GM21786 (cell line): ENCODE results near the gene GEN1.

Experiments
- ATAC-seq: cut with Tn5 transposase; IDR thresholded peaks from one replicate; pipeline ENCODE4 v1.9.1; 2021; ENCODE audit not compliant: unreplicated experiment

The GEN1 gene

DNA sequence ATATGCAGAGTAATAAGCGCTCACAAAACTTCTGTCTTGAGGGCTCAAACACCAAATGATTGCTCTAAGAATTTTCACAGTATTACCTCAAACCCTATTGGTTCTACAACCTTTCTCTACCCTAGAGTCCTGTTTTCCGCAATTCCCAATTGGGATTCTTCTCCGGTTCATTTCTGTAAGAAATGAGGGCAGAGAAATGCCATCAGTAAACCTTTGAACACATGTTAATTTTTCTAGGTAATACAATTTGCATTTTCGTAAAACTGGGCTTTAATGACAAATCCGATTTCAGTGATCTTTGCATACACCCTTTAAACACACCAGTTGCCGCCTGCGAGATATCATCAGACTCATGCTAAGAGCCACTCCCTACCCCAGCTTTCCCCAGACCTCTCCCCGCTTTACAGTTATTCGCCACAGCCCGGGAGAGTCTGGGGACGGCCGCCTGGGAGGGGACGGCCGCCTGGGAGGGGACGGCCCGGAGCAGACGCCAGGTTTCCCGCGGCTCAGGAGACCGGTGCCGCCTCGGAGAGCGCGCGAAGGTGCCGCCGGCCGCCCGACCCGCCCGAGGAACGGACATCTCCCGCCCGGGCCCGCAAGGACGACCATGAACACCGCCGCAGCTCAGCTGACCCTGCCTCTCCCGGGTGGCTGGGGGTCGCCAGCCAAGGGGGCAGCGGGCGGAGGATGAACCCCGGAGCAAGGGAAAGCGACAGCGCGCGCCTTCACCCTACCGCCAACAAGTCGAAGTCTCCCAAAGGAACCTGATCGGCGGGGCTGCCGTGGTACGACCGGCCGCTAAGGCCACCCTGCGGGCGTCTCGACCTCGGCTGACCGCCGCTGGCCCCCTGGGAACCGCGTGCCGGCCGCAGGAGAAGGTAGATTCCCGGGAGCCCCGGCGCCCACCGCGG, 791 bp upstream of the GEN1 start:
- peak; percentile 28 for ATAC-seq

DNA sequence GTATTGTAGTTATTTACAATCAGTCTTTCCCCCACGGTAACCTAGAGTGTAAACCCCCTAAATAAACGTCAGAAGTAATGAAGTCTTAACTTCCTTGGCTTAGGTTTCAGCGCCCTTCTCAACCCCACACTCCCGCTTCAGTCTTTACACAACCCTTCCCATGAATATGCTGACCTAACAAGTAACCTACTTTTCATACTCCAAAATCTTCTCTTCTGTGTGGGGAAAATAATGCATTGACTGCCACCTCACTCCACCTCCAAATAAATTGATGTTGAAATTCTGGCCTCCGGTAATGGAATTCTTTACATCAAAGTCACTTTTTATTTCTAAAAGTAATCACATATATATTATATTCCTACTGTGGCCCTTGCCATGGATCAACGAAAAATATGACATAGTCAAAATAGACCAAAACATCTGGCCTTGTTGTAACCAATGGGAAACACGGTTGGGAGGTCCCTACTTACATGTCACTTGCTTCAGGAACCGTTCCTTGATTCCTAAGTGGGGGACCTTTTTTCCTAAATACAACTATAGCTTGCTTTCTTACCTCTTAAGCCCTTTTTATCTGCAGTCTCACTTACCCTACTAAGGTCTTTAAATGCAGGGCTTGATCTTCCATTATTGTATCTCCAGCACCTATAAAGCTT, 961 bp downstream of the GEN1 start:
- no peak for ATAC-seq

DNA sequence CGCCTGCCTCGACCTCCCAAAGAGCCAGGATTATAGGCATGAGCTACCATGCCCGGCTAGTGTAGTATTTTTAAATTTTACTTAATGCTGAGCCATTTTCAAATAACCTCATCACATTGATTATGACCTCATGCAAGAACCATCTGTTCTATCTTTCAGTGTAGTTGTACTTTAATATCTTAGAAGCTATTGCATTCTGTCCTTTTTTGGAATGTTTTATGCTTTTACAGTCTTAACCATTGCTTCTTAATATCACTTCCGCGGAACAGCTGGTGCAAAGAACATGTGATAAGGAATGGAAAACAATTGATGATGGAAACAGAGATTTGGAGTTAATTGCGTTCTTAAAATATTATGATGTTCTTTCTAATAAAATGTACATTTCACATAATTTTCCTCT, 2.7 kb downstream of the GEN1 start:
- ATAC-seq, result no peak

DNA sequence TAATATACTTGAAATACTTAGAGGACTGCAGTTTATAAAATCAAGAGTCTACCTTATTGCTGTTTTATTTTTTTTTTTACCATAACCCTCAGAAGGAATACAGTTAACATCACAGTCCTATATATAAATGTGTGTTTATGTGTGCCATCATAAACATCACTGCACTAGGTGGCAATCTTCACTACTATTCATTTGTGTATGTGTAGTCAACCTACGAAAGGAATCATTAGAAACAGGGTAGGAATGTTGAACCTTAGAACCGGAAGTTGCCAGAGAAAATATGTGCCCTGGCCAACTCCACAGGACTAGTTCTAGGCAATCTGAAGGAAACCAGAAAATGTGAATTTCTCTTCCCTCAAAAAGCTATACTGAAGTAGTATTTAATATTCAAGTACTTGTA, 3.4 kb downstream of the GEN1 start:
- no peak for ATAC-seq

DNA sequence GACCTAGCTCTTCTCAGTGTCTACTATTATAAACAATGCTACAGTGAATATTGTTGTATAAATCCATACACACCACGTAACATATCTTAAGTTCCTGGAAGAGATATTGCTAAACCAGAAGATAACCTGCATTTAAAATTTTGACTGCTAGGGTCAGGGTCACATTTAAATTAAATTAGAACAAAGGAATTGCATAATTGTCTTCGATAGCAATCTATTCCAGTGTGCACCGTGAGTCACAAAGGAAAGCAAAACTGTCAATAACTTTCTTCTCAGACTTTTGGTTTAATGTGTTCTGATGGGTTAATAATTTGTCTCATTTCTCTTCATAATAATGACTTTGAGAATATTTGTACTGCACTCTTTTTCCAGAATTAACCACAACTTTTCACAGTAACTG, 4.2 kb downstream of the GEN1 start:
- ATAC-seq, result no peak

DNA sequence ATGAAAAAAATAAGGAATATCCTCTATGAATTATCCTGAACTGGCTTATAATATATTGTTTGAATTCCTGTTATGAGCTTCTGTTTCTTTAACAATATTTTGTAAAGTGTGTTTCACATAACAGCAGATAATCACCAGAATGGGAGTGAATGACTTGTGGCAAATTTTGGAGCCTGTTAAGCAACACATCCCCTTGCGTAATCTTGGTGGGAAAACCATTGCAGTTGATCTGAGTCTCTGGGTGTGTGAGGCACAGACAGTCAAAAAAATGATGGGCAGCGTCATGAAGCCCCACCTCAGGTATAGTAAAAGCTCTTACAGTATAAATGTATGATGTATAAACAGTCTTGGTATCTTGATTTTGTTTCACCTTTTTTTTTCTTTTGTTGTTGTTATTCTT, 5.9 kb downstream of the GEN1 start:
- no peak for ATAC-seq

DNA sequence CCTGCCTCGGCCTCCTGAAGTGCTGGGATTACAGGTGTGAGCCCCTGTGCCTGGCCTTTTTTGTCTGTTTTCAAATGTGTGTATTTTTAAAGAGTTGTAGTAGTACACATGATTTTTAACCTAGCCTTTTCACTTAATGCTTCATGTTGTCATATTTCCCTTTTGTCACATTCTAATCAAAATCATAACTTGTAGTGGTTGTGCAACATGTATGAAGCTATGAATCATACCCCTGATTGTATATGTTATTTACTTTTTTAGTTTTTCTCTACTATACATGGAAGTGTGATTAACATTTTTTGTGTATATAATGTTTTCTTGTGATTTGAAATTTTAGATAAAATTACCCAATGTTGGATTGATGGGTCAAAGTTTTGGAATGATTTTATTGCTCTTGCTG, 8.5 kb downstream of the GEN1 start:
- ATAC-seq, result no peak

DNA sequence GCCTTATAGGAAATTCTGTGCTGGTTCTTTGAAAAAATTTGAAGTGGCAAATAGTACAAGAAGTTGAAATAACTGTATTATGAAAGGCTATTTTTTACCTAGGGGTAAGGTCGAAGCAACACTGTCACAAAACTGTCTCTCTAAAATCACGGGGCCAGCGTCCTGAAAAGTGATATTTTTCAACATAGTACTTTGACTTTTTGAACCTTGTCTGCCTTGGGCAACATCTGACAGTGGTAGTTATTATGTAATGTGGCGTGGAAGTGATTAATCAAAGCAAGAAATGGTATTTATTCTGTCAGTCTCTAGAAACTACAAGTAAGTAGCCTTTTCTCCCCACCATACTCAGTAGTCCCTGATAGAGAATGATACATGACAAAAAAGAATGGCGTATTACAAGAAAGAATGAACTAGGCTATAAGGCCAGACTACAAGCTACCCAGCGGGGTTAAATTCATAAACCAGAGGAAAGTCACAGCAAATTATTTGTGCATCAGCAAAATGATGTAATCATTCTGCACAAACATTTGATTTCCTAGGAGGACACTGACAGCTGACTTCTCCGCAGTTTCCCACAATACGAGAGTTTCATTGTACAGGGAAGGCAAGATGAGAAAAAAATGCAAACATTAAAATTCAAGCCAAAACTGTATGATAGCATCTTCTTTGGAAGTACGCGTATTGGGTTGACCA, 9.8 kb downstream of the GEN1 start:
- ATAC-seq, result no peak

DNA sequence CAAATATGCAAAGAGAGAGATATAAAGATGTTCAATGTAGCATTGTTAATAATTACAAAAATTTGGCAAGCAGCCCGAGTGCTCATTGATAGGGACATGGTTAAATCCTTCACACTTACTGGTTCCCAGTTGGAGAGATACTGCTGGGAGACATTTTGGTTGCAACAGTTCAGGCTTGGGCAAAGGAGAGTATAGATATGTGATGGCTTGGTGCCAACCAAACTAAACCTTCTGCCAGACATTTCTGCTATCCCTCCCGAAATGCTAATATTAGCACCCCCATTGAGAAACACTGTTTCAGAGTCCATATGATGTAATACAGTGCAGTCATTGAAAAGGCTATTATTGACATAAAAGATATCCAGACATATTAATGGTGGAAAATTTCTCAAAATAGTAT, 11.5 kb downstream of the GEN1 start:
- ATAC-seq, result no peak

DNA sequence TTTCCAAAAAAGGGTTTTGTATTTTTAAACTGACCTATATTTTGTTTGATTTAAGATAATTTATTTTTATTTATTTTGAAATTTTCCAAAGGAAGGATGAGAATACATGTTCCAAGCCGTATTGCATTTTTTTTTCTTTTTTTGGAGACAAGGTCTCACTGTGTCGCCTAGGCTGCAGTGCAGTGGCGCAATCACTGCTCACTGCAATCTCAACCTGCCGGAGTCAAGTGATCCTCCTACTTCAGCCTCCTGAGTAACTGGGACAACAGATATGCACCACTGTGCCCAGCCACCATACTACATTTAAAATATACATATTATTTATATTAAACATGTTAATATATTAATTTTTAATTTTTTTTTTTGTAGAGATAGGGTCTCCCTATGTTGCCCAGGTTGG, 15.0 kb downstream of the GEN1 start:
- no peak for ATAC-seq

DNA sequence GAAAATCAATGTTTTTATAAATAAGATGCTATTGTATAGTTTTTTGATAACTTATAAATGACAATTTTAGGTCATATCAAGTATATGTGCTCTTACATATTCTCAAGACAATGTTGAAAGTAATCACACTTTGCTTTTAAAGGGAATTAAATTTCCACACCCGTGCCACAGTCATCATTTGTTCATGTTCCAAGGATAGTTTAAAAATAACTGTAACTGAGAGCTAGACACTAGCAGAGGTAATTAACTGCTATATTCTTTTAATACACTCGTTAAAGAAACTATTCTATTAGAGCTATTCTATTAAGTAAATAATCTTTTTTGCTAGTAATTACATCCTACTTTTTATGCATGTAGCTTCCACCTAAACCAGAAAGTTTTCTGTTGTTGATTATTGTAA, 18.0 kb downstream of the GEN1 start:
- ATAC-seq, result no peak

DNA sequence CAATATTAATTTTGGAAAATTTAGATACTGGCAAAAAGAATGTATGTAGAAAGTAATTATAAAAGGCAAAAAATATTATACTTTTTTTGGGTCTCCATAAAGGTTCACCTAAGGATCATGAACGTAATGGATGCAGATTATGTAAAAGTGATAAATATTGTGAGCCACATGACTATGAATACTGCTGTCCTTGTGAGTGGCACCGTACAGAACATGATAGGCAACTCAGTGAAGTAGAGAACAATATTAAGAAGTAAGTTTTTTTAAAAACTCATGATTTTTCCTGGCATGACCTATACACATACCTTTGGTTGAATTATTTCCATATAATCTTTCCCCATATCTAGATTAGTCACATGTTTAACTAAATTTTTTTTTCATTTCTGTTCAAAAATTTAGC, 18.6 kb downstream of the GEN1 start:
- no peak for ATAC-seq

DNA sequence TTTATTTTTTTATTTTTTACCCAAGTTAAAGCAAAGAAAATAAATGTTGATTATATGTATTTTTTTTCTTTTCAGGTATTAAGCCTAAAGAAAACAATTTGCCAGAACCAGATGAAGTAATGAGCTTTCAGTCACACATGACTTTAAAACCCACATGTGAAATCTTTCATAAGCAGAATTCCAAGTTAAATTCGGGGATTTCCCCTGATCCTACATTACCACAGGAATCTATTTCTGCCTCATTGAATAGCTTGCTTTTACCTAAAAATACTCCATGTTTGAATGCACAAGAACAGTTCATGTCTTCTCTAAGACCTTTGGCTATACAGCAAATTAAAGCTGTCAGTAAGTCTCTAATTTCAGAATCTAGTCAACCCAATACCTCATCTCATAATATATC, 26.6 kb downstream of the GEN1 start:
- no peak for ATAC-seq

DNA sequence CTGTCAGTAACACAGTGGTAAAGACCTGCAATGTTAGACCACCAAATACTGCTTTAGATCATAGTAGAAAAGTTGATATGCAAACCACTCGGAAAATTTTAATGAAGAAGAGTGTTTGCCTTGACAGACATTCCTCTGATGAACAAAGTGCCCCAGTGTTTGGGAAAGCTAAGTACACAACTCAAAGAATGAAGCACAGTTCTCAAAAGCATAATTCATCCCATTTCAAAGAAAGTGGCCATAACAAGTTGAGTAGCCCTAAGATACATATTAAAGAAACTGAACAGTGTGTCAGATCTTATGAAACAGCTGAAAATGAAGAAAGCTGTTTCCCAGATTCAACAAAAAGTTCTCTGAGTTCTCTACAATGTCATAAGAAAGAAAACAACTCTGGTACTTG, 27.5 kb downstream of the GEN1 start:
- no peak for ATAC-seq

DNA sequence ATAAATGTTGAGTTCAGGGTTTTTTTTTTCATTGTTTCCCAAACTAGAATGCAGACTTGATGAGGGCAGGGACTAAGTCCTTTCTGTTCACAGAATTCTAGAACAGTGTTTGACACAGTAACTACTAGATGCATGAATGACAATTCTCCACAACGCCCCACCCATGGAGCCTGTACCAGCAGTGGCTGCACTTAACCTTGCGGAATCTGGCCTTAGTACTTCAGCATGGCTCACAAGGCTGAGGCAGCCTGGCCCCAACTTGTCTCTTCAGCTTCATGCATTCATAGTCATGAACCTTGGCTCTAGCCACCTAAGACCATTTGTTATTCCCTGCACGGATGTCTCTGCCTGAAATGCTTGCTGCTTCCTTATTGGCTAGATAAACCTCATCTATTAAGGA, 32.8 kb downstream of the GEN1 start:
- ATAC-seq, result no peak

DNA sequence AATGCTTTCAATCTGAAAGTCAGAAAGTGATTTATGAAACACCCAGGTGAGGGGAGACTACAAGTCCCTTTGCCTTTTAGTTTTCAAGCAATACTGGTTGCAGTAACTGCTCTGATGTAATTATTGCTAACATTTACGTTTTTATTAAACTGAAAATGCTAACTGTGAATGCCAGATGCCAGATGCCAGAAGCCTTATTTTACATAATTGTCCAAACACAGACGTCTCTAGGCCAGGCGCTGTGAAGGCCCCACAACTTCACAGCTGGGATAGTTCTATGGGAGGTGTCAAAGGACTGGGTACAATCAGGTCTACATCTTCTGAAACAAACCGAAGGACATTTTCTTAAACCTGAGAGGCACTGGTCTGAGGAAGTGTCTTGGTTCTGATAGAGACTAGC, 34.8 kb downstream of the GEN1 start:
- no peak for ATAC-seq

DNA sequence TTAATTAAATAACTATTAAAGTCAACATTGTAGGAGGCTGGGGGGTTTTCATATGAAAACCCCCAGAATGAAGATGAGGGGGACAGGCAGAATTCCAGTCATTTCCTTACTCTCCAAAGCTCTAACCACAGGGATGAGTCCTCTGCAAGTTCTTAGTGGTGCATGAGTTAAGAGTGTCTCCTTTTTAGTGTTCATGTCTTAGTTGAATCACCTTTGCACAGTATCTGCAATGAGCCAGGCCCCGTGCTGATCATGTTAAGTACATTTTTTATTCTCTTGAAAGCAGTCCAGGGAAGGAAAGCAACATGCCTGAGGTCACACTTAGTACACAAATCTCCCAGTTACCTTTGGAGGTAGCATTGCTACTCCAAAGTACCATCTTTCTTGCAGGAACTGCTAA, 36.6 kb downstream of the GEN1 start:
- no peak for ATAC-seq

DNA sequence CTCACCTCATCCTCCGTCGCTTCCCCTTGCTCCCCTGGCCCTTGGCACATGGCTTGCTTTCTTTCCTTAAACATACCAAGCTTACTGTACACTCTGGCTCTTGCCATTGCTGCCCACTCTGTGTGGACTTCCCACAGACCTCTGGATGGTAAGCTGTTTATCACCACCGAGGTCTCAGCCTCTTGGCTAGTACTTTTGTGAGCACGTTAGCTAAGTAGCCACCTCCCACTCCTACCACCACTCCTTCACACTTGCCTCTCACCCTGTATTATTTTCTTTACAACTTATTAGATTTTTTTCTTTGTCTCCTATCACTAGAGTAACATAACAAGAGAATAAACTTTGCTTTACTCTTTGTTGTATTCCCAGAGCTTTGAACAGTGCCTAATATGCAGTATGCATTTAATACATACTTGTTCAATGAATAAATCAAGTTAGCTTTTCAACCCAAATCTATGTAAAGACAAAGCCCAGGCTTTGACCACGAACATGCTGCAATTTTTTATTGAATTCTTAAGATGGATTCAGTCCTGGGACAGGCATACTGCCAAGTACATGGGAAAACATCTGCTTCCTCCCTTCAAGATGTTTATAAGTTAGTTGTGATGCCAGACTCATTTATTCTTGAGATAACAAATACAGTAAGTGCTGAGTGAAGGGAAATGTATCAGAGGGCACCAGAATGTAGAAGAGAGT, 37.3 kb downstream of the GEN1 start:
- no peak for ATAC-seq

DNA sequence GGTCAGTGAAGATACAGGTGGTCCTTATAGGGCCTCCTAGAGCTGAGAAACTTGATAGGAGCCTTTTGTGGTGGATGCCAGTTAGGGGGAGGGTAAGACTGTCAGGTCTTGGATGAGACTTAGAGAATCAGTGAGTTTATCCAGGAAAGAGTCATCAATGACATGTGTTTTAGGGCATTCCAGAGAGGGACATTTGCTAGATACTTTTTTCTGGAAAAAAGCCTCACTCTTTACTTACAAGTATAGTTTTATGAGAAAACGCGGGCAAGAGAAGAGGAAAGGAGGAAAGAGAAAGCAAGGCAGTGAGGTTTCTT, 37.8 kb downstream of the GEN1 start:
- ATAC-seq, result no peak

DNA sequence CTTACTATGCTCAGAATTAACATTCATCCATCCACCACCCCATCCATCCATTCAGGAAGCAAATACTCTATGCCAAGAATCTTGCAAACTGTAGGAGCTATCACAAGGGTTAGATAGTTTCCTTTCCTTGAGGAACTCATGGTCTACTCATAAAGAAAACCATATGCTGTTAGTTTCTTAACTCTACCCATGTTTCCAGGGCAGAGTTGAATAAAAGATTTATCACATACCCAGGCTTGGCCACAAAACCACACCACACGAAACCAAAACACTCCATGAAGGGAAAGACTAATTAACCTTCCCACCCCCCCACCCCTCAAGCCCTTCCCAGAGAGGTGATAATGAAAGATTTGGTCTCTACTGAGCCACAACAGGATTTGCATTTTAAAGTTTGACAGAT, 38.6 kb downstream of the GEN1 start:
- ATAC-seq, result no peak

DNA sequence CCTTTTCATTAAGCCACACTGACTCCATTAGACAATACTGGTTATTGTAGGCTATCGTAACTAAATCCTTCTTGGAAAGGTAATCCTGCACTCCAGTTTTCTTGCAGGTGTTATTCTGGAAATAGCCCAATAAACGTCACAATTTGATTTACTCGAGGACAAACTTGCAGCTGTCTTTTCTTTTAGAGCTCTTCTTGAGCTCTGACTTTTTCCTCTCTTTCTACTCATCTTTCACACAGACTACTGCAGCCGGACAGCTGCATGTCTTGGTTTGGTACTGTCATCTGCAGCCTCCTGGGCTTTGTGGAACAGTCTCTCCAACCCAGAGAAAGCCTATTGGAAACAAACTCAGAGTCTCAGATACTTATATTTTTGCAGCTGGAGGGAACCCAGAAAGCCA, 39.4 kb downstream of the GEN1 start:
- ATAC-seq, result no peak
